Loucy (cell line): ENCODE measurements around the gene SCRG1.

Source experiments
- H2AFZ ChIP-seq: fragments of 200-600 bp; sonication (generic); 2 replicates; pipeline ENCODE4 v1.6.0; 2016; ENCODE audit warnings: antibody characterized with exemption, mild to moderate bottlenecking, low read length, moderate library complexity
- H3F3A ChIP-seq: fragments of 200-600 bp; 2 replicates; pipeline ENCODE4 v1.6.0; 2016; ENCODE audit warnings: antibody characterized with exemption, low read depth, mild to moderate bottlenecking
- H3K27me3 ChIP-seq: fragments of 200-600 bp; sonication (generic); 2 replicates; pipeline ENCODE4 v1.6.1; 2014; ENCODE audit warnings: low read length, mild to moderate bottlenecking; ENCODE audit not compliant: insufficient read depth, poor library complexity, severe bottlenecking
- H3K36me3 ChIP-seq: fragments of 200-600 bp; sonication (generic); 2 replicates; pipeline ENCODE4 v1.6.1; 2016; ENCODE audit warnings: low read length; ENCODE audit not compliant: insufficient read depth
- H3K4me1 ChIP-seq: fragments of 200-600 bp; sonication (generic); 2 replicates; pipeline ENCODE4 v1.5.1; 2014; ENCODE audit warnings: low read length, mild to moderate bottlenecking; ENCODE audit not compliant: insufficient read depth, poor library complexity, severe bottlenecking
- H3K4me2 ChIP-seq: fragments of 200-600 bp; sonication (generic); 2 replicates; pipeline ENCODE4 v1.6.0; 2014; ENCODE audit warnings: antibody characterized with exemption, low read length, low read depth, mild to moderate bottlenecking; ENCODE audit not compliant: poor library complexity, severe bottlenecking
- H3K4me3 ChIP-seq: fragments of 200-600 bp; sonication (generic); 2 replicates; pipeline ENCODE4 v1.5.1; 2014; ENCODE audit warnings: low read length, mild to moderate bottlenecking, mixed read lengths; ENCODE audit not compliant: poor library complexity, severe bottlenecking
- H3K79me2 ChIP-seq: fragments of 200-600 bp; sonication (generic); 2 replicates; pipeline ENCODE4 v1.6.1; 2014; ENCODE audit warnings: low read length; ENCODE audit not compliant: insufficient read depth
- H3K9ac ChIP-seq: fragments of 200-600 bp; sonication (generic); 2 replicates; pipeline ENCODE4 v1.6.0; 2014; ENCODE audit warnings: mild to moderate bottlenecking, low read depth, low read length, moderate library complexity; ENCODE audit not compliant: poor library complexity, severe bottlenecking
- H3K9me2 ChIP-seq: fragments of 200-600 bp; sonication (generic); replicated peaks from 2 replicates; pipeline ENCODE4 v1.6.1; 2016; ENCODE audit warnings: low read depth, low read length, mixed read lengths
- H3K9me3 ChIP-seq: fragments of 200-600 bp; sonication (generic); 2 replicates; pipeline ENCODE4 v1.6.1; 2014; ENCODE audit warnings: mild to moderate bottlenecking, antibody characterized with exemption, low read length, low read depth; ENCODE audit not compliant: insufficient read depth
- H4K20me1 ChIP-seq: fragments of 200-600 bp; sonication (generic); 2 replicates; pipeline ENCODE4 v1.6.0; 2014; ENCODE audit warnings: antibody characterized with exemption, low read length, mild to moderate bottlenecking; ENCODE audit not compliant: insufficient read depth, poor library complexity, severe bottlenecking
- CTCF ChIP-seq: fragments of 200-600 bp; sonication (generic); conservative IDR thresholded peaks from 2 replicates; pipeline ENCODE4 v1.5.1; 2014; ENCODE audit warnings: mild to moderate bottlenecking, antibody characterized with exemption, low read length
- EZH2phosphoT487 ChIP-seq: fragments of 200-600 bp; IDR thresholded peaks from 2 replicates; pipeline ENCODE4 v1.6.1; 2018; ENCODE audit warnings: antibody characterized with exemption, mild to moderate bottlenecking, moderate library complexity, borderline replicate concordance

Gene SCRG1

DNA sequence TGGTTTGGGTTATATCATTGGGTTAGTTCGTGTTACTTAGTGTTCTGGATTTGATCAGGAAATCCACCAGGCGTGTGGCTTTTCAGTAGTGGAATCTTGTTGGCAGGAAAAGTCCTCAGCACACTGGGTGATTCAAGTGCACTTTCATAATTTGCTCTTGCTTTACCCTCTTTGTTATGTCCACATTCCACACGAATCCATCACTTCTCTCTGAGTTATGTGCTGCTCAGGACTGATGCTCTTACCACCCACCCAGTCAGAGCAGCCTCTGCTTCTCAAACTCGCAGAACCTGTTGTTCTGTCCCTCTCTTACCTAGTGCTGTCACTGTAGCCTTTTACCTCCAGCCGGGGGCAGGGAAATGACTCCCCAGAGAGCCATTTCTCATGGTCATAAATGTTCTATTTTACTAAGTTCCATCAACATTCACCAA is 37.2 kb upstream of the SCRG1 start:
- Histone ChIP-seq H3K36me3 (no peaks in the 10 kb centered on the region), H3K9me2 (no peaks in the 10 kb centered on the region), H3K9ac (no peak overlapping the region), H3K27me3 (no peaks in the 10 kb centered on the region), H4K20me1 (no peaks in the 10 kb centered on the region), H3K4me2 (no peak overlapping the region), H3K9me3 (no peaks in the 10 kb centered on the region), H2AFZ (no peak overlapping the region), H3F3A (no peaks in the 10 kb centered on the region), H3K79me2 (no peaks in the 10 kb centered on the region), H3K4me1 (no peaks in the 10 kb centered on the region), H3K4me3 (no peak overlapping the region)
- TF ChIP-seq CTCF (no peak), EZH2phosphoT487 (no peak)

- no peaks in the 10 kb centered on the region for H3K9me2 ChIP-seq
- H3K4me2 ChIP-seq, result no peak overlapping the region
- H4K20me1 ChIP-seq, result no peaks in the 10 kb centered on the region
- H3K9me3 ChIP-seq, result no peaks in the 10 kb centered on the region
- no peak overlapping the region for H2AFZ ChIP-seq
- no peaks in the 10 kb centered on the region for H3K4me1 ChIP-seq
- no peaks in the 10 kb centered on the region for H3K79me2 ChIP-seq
- no peaks in the 10 kb centered on the region for H3K27me3 ChIP-seq
- no peak overlapping the region for H3K9ac ChIP-seq
- H3K4me3 ChIP-seq, result no peak overlapping the region
- TF ChIP-seq EZH2phosphoT487, result no peak
- TF ChIP-seq CTCF, result no peak
- no peaks in the 10 kb centered on the region for H3K36me3 ChIP-seq
- no peaks in the 10 kb centered on the region for H3F3A ChIP-seq
These were observed 35.3 kb upstream of the SCRG1 start for GRCh38 chr4:173434231-173434630.

- Histone ChIP-seq H3K9me3 (no peaks in the 10 kb centered on the region), H3F3A (no peaks in the 10 kb centered on the region), H3K9ac (no peak overlapping the region), H2AFZ (no peak overlapping the region), H3K9me2 (no peaks in the 10 kb centered on the region), H3K79me2 (no peaks in the 10 kb centered on the region), H3K4me2 (no peak overlapping the region), H3K4me3 (no peak overlapping the region), H3K4me1 (no peaks in the 10 kb centered on the region), H3K36me3 (no peaks in the 10 kb centered on the region), H4K20me1 (no peaks in the 10 kb centered on the region), H3K27me3 (no peaks in the 10 kb centered on the region)
- no peak for TF ChIP-seq CTCF
- TF ChIP-seq EZH2phosphoT487, result no peak
These were observed 34.5 kb upstream of the SCRG1 start for GRCh38 chr4:173433447-173433846.
